ENCODE measurements around the gene LIX1L.

GRCh38 chr1:145980457-145980994 lies 22.7 kb upstream of the LIX1L start:
- TF ChIP-seq CTCF (IDR thresholded peaks at IDR 0.05; ENCODE audit: poor library complexity) (no peak), EZH2 (IDR thresholded peaks at IDR 0.05; ENCODE audit: borderline replicate concordance) (no peak)
